ENCODE measurements around the gene IL24.

- TF ChIP-seq CTCF (IDR thresholded peaks at IDR 0.05; ENCODE audit: low read depth, low read length, poor library complexity, severe bottlenecking): no peak
- TF ChIP-seq EZH2phosphoT487 (IDR thresholded peaks at IDR 0.05; ENCODE audit: borderline replicate concordance, low read length): no peak
Measured at GRCh38 chr1:206873603-206874188, 23.5 kb upstream of the IL24 start.

Measured in DOHH2 (cell line).